ENCODE results near the gene PRXL2A. TPM values are rescaled to one million over a fixed set of nuclear protein-coding genes. Genes with fewer than 3 reads are reported as not detected.

PRXL2A gene
- total and polyA plus RNA-seq, 10 of the 15 experiments (the other 5 are each of a cell fraction or from before 2014, with no cell fraction given), result 2.8 to 15.6 (median 11.1) TPM

DNA sequence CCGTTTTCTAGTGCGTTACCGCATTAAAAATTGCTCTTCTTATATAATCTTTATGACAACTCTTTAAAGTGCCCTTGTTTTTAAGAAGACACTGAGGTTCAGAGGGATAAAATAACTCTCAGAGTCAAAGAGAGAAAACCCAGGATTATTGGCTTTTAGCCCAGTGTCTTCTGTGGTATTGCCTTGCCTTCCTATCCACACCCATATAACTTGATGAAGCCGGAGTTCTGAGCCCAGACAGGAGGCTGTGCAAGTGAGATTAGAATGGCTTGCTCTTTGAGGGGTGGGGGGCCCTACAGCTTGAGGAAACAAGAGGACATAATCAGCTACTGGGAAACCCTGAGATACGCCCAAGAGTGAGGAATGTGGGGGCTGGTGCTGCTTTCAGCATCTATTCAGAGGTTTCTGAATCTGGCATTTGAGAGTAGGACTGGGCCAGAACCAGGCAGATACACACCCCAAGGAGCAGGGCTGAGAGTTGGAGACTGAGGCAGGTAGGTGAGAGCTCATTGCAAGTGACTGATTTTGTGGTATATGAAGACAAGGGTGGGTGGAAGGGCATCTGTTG lies 2.3 kb downstream of the PRXL2A start (continued):
- TF ChIP-seq, protein P1, sequence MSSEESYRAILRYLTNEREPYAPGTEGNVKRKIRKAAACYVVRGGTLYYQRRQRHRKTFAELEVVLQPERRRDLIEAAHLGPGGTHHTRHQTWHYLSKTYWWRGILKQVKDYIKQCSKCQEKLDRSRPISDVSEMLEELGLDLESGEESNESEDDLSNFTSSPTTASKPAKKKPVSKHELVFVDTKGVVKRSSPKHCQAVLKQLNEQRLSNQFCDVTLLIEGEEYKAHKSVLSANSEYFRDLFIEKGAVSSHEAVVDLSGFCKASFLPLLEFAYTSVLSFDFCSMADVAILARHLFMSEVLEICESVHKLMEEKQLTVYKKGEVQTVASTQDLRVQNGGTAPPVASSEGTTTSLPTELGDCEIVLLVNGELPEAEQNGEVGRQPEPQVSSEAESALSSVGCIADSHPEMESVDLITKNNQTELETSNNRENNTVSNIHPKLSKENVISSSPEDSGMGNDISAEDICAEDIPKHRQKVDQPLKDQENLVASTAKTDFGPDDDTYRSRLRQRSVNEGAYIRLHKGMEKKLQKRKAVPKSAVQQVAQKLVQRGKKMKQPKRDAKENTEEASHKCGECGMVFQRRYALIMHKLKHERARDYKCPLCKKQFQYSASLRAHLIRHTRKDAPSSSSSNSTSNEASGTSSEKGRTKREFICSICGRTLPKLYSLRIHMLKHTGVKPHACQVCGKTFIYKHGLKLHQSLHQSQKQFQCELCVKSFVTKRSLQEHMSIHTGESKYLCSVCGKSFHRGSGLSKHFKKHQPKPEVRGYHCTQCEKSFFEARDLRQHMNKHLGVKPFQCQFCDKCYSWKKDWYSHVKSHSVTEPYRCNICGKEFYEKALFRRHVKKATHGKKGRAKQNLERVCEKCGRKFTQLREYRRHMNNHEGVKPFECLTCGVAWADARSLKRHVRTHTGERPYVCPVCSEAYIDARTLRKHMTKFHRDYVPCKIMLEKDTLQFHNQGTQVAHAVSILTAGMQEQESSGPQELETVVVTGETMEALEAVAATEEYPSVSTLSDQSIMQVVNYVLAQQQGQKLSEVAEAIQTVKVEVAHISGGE (CRISPR knock-in tag; IDR thresholded peaks at IDR 0.05), result no peak
- no peak for TF ChIP-seq POLR2AphosphoS2 (IDR thresholded peaks at IDR 0.05; ENCODE audit: low read depth, low read length)
- no peak for TF ChIP-seq SMC3 (IDR thresholded peaks at IDR 0.05; ENCODE audit: borderline replicate concordance, low read length)
- TF ChIP-seq ATF7 (IDR thresholded peaks at IDR 0.05; ENCODE audit: low read depth), result no peak

DNA sequence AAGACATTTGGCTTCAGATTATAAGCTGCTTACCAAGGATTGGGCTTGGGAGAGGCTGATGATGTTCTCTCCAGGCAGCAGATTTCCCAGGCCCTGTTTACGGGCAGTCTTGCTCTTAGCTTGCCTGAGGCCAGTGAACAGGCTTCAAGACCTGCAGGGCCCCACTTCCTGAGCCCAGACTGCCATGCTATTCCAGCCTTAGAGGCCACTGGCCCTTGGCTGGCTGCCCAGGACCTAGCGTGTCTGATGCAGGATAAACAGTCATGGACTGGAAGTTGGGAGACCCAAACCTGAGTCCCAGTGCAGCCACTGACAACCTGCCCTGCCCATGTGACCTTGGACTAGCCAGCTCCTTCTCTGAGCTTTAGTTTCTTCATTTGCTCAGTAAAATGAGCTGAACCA lies 2.9 kb downstream of the PRXL2A start:
- H3K9ac ChIP-seq (ENCODE audit: control insufficient read depth, insufficient read depth, low read length), result no peak overlapping the region
- CTCF ChIA-PET, result interaction anchor here (1.0 to 1.8 kb wide), 4 partner anchors 8 to 94 kb away, joined by 4 to 6 read pairs (median 6); no protein-coding TSS in a partner anchor
- no peaks in the 10 kb centered on the region; the same call in 1 of the 2 replicates for H3K4me1 ChIP-seq (ENCODE audit: control insufficient read depth, insufficient read depth, low read length)
- POLR2A ChIA-PET, result no interaction called here
- BruUV-seq (replicated peaks), result no TSS peak
- no peak overlapping the region for H3K27ac ChIP-seq (ENCODE audit: control insufficient read depth, insufficient read depth)
- ATAC-seq, result no peak
- intact Hi-C loops (cut with micrococcal nuclease; ENCODE audit: unreplicated experiment), result no loop called here
- no peaks in the 10 kb centered on the region for H4K20me1 ChIP-seq (ENCODE audit: control insufficient read depth, insufficient read depth)
- 95% methylated on average over 2 of the region's 2 CpGs for WGBS (ENCODE audit: insufficient coverage, insufficient replicate concordance, low lambda C conversion rate, missing lambda C conversion rate)
- SMC1A ChIA-PET (ENCODE audit: uncharacterized antibody, unreplicated experiment), result interaction anchor here (1.2 to 2.7 kb wide), 4 partner anchors 11 to 37 kb away, joined by 3 to 8 read pairs (median 4); no protein-coding TSS in a partner anchor
- H3K27me3 ChIP-seq (replicated peaks in 1 of 2; ENCODE audit: control insufficient read depth in 2 of 2, insufficient read depth in 2 of 2, low read length in 1 of 2), result peaks cover 0 to 3% of the 10 kb centered on the region in 2 experiments; a peak in 2 of 4 replicates
- H3K4me3 ChIP-seq, result no peak overlapping the region
- no peak overlapping the region for H2AFZ ChIP-seq (ENCODE audit: control insufficient read depth, low read depth, low read length)
- TF ChIP-seq POU2F2 (IDR thresholded peaks at IDR 0.05; ENCODE audit: borderline replicate concordance, low read depth, low read length), result no peak
- no peak for TF ChIP-seq TCF3 (IDR thresholded peaks at IDR 0.05; ENCODE audit: borderline replicate concordance, insufficient read depth, low read depth, low read length)
- TF ChIP-seq RCOR1 (conservative IDR thresholded peaks at IDR 0.05; ENCODE audit: low read depth, low read length), result no peak
- no peak for TF ChIP-seq TCF12 (IDR thresholded peaks at IDR 0.05; ENCODE audit: low read depth, low read length)
- no peak for TF ChIP-seq SREBF1 (IDR thresholded peaks at IDR 0.05; ENCODE audit: low read length)
- TF ChIP-seq POLR2A (IDR thresholded peaks at IDR 0.05; ENCODE audit: low read depth, low read length), result no peak
- TF ChIP-seq STAT1 (conservative IDR thresholded peaks at IDR 0.05), result no peak
- TF ChIP-seq, protein P1 (CRISPR knock-in tag; IDR thresholded peaks at IDR 0.05), result no peak
- TF ChIP-seq, protein P2, sequence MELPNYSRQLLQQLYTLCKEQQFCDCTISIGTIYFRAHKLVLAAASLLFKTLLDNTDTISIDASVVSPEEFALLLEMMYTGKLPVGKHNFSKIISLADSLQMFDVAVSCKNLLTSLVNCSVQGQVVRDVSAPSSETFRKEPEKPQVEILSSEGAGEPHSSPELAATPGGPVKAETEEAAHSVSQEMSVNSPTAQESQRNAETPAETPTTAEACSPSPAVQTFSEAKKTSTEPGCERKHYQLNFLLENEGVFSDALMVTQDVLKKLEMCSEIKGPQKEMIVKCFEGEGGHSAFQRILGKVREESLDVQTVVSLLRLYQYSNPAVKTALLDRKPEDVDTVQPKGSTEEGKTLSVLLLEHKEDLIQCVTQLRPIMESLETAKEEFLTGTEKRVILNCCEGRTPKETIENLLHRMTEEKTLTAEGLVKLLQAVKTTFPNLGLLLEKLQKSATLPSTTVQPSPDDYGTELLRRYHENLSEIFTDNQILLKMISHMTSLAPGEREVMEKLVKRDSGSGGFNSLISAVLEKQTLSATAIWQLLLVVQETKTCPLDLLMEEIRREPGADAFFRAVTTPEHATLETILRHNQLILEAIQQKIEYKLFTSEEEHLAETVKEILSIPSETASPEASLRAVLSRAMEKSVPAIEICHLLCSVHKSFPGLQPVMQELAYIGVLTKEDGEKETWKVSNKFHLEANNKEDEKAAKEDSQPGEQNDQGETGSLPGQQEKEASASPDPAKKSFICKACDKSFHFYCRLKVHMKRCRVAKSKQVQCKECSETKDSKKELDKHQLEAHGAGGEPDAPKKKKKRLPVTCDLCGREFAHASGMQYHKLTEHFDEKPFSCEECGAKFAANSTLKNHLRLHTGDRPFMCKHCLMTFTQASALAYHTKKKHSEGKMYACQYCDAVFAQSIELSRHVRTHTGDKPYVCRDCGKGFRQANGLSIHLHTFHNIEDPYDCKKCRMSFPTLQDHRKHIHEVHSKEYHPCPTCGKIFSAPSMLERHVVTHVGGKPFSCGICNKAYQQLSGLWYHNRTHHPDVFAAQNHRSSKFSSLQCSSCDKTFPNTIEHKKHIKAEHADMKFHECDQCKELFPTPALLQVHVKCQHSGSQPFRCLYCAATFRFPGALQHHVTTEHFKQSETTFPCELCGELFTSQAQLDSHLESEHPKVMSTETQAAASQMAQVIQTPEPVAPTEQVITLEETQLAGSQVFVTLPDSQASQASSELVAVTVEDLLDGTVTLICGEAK (IDR thresholded peaks at IDR 0.05; ENCODE audit: borderline replicate concordance), result no peak
- no peak for FAIRE-seq
- in situ Hi-C loops (cut with MboI), result no loop called here
- H3K4me2 ChIP-seq (ENCODE audit: control insufficient read depth, insufficient read depth), result no peak overlapping the region
- H3K79me2 ChIP-seq (ENCODE audit: control insufficient read depth, insufficient read depth, low read length), result no peaks in the 10 kb centered on the region
- RAD21 ChIA-PET (ENCODE audit: unreplicated experiment), result no interaction called here
- DNase-seq (ENCODE audit: low read depth, low spot score), result no peak
- no peaks in the 10 kb centered on the region for H3K9me3 ChIP-seq (replicated peaks; ENCODE audit: control insufficient read depth, insufficient read depth, low read length)
- no peaks in the 10 kb centered on the region for H3K36me3 ChIP-seq (ENCODE audit: control insufficient read depth in 2 of 2, insufficient read depth in 2 of 2, low read length in 1 of 2)

Data from GM12878 (cell line).